GM03348 (cell line): ENCODE data around the gene FLRT2.

Source experiments
- DNase-seq: peaks from one replicate; pipeline ENCODE4 v3.0.0; 2012; ENCODE audit warnings: low spot score

The FLRT2 gene, protein sequence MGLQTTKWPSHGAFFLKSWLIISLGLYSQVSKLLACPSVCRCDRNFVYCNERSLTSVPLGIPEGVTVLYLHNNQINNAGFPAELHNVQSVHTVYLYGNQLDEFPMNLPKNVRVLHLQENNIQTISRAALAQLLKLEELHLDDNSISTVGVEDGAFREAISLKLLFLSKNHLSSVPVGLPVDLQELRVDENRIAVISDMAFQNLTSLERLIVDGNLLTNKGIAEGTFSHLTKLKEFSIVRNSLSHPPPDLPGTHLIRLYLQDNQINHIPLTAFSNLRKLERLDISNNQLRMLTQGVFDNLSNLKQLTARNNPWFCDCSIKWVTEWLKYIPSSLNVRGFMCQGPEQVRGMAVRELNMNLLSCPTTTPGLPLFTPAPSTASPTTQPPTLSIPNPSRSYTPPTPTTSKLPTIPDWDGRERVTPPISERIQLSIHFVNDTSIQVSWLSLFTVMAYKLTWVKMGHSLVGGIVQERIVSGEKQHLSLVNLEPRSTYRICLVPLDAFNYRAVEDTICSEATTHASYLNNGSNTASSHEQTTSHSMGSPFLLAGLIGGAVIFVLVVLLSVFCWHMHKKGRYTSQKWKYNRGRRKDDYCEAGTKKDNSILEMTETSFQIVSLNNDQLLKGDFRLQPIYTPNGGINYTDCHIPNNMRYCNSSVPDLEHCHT

DNA sequence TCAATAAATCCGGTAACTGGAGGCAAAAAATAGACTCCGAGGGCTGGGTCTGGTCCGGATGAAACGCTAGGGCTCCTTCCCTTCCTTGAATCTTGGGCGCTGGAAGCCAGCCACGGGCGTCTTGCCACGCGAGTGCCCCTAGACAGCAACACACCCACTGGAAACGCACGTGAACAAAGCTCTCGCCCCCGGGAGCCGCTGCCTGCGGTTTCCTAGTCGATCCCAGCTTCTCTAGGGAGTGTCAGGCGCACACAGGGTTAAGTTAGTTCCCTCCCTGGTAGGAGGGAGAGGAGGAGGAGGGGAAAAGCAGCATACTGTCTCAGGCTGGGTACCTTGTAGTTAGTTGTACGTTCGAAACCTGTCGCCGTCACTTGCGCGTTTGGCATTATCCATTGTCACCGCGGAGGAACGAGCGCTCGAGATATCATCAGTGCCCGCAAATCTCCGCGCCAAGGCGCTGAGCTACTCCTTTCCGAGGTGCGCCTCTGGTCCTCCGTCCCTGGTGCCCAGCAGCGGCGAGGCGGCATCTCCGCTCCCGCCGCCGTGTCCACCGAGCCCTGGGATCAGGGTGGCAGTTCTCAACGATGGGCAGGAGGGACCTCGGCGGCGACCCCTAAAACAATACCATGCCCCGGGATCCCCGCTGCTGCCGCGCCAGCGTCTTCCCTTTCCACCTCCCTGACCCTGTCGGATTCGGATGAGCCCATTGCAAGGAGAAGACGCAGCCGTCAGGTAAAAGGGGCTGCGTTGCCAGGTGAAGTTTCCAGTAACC, at the start of gene FLRT2:
TSS of gene FLRT2 (plus strand) at position 342 of the 772 bp plus-strand sequence. CDS start 91,371 bp downstream, outside the sequence.
- peak; percentile 75 for DNase-seq

DNA sequence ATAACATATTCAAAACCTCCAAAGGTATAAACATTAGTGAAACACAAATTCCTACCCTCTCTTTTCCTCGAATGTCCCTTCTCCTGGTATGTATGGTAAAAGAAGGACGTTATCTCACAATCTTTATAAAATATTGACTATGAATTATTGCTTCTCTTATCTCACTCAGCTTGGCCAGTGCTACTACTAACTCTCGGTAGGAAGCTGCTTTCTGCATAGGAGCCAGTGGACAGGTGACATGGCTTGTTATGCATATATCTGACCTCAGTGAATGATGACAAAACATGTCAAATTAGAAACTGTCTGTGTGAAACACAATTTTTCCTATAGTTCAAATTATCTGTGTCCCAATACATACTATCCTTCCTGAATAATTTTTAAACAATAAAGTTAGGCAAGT, 48.5 kb upstream of the FLRT2 start:
- DNase-seq = no peak

DNA sequence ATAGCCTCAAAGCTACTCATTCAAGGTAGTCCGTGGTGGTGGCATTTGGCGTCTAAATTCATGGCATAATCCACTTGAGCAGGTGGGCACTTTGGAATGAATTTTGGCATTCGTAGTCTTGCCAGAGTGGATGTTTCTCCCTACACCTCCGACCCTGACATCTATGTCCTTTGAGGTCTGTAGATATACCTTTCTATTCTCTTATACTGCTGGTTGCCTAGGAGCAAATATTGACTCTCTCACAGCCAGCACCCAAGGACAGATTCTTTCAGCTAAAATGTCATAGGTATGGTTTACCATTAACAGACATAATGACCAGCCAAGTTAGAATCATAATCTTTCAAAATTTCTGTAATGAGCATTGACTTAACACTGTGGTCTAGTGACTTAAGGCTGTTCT, 47.4 kb upstream of the FLRT2 start:
- DNase-seq = no peak

DNA sequence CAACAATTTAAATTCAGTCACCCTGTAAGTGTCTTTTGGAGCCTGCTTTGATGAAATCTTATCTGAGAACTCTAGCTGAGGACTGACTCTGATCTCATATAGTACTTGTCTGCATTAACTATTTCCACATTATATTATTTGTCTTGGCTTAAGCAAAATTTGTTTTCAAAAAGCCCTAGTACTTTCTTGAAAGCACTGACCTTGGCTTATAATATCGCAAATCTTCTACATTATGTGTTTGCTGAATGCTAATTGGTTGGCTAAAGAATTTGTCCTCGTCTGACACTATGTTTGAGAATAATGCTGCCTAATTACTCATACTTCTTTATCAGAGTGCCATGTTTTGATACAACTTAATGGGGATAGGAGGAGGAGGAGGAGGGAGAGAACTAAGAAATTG, 46.9 kb upstream of the FLRT2 start:
- no peak for DNase-seq

DNA sequence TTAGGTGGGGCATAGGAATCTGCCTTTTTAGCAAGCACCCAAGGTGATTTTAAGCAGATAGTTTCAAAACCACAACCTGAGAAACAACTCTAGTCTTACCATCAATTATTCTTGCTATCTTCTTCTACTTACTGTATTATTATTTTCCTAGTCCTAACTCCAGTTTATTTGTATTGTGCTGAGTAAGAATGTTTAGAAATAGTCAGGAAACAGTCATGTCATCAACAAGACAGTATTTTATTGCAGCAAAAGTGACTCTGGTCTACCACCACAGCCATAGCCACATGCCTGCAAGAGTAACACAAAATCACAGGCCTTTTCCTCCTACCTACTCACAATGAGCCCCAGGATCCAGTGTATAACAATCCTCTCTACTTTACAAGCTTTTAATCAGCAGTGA, 46.3 kb upstream of the FLRT2 start:
- DNase-seq = no peak

DNA sequence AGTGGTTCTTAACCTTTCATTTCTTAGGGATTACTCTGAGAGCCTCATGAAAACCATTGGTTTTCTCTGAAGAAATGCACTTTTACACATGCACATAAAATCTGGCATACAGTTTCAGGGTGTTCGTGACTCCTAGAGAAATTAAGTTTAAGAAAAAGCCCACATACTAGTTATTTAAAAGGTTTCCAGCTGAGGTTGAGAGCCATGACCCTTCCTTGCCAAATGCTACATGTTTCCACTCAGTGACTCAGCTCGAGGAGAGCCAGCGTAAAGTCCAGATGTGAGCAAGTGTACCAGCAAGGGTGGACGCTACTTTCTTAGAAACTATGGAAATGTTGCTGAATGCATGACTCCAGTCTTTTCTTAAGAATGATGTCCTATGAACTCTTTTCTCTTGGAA, 42.7 kb upstream of the FLRT2 start:
- DNase-seq = peak; percentile 35

- DNase-seq = no peak
These were observed 28.2 kb upstream of the FLRT2 start for GRCh38 chr14:85501751-85502150.

GRCh38 chr14:85508863-85509262, 21.1 kb upstream of the FLRT2 start:
- no peak for DNase-seq

GRCh38 chr14:85512451-85512850, 17.5 kb upstream of the FLRT2 start:
- DNase-seq = no peak

- no peak for DNase-seq
These were observed 15.5 kb upstream of the FLRT2 start for GRCh38 chr14:85514487-85514886.

- peak; percentile 73 for DNase-seq
These were observed 13.5 kb upstream of the FLRT2 start for GRCh38 chr14:85516239-85517113.

DNA sequence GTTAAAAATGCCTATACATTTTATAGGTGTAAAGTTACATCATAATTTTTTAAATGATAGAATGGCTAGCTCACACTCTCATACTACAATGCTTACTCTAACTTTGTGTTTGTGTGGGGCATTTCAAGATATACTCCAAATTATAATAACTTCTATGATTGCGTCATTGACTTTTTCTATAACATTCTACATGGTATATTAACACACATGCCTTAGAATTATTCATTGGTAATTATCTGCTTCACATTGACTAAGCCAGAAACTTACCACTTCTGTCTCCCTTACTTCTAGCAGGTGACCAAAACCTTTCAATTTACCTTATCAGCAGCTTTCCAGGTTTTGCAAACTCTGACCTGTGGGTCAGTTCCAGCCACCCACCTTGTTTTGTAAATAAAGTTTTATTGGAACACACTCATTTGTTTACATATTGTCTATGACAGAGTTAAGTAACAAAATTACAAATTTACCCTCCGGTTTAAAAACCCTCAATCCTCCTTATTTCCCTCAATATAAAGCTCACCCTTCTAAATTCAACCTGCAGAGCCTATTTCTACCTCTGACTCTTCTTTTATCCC, 12.7 kb upstream of the FLRT2 start:
- no peak for DNase-seq

- DNase-seq = no peak
These were observed 10.2 kb upstream of the FLRT2 start for GRCh38 chr14:85519661-85520305.

DNA sequence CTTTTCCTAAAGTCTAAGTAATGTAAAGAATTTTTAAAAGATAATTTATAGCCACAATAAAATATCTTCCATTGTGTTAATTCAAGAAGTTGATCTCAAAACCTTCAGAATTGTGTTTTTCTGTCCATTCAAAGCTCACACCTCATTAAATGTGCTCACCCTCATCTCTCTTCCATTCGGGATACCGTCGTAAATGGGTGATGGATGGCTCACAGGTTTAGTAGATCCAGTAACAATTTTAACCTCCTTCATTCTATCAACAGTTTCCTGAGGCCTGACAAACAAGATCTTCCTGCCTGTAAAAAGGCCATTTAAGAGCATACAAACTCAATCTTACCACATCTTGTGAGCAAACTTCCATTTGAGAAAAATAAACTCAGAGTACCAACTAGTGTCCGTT, 9.4 kb upstream of the FLRT2 start:
- DNase-seq = no peak

- no peak for DNase-seq
These were observed 6.3 kb upstream of the FLRT2 start for GRCh38 chr14:85523624-85524023.

- peak; percentile 38 for DNase-seq
These were observed 2.9 kb upstream of the FLRT2 start for GRCh38 chr14:85527006-85527405.

- peak; percentile 5 for DNase-seq
These were observed 2.4 kb upstream of the FLRT2 start for GRCh38 chr14:85527445-85528035.

- peak; percentile 58 for DNase-seq
These were observed 1.7 kb upstream of the FLRT2 start for GRCh38 chr14:85528080-85528896.

DNA sequence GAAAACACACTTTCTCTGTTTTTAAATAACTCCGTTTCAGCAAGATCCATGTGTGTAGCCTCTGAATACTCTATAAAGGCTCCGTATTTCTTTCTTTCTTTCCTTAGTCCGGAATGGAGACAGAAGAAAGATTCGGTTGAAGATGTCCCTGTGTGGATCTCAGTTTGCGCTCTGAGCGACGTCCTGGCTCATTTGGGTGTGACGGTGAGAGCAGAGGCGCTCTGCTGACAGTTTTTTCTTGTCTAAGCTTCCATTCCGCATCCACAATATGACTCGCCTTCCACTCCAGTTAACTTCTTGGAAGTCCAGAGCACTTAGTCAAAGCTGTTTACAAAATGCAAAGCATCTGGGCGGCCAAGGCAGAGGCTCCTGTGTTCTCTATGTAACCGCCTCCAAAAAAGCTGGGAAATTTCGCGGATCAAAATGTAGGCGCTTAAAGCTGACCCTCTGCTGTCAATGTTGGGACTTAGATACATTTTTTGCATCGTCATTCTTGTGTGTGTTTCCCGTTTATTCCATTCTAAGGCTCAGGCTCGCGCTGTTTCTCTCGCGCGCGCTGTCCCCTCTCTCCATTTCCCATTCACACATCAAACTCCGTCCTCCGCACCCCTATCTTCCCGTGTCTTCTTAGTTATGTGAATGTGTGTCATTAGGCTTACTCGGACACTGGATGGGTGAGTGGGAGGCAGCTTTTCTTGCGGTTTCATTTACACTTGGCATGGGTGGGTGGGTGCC, 880 bp upstream of the FLRT2 start:
- DNase-seq = peak; percentile 47
